LHCN-M2 (cell line): ENCODE results near the gene CFAP74. TPM values are rescaled to one million over a fixed set of nuclear protein-coding genes. Genes with fewer than 3 reads are reported as not detected.

Source experiments
- DNase-seq: peaks from one replicate; pipeline ENCODE4 v3.0.0-alpha.2; 2012; ENCODE audit warnings: low read depth
- total RNA-seq: library from RNA; depleted of rRNA; stranded (reverse); fragments of >200 nt; gene quantifications from 2 replicates; pipeline ENCODE4 v1.2.3, GENCODE V29; 2014

The CFAP74 gene
- total RNA-seq, 1 experiment from 2014 or later: not detected

GRCh38 chr1:1927751-1928150, 75.8 kb downstream of the CFAP74 start:
- DNase-seq: no peak

DNA sequence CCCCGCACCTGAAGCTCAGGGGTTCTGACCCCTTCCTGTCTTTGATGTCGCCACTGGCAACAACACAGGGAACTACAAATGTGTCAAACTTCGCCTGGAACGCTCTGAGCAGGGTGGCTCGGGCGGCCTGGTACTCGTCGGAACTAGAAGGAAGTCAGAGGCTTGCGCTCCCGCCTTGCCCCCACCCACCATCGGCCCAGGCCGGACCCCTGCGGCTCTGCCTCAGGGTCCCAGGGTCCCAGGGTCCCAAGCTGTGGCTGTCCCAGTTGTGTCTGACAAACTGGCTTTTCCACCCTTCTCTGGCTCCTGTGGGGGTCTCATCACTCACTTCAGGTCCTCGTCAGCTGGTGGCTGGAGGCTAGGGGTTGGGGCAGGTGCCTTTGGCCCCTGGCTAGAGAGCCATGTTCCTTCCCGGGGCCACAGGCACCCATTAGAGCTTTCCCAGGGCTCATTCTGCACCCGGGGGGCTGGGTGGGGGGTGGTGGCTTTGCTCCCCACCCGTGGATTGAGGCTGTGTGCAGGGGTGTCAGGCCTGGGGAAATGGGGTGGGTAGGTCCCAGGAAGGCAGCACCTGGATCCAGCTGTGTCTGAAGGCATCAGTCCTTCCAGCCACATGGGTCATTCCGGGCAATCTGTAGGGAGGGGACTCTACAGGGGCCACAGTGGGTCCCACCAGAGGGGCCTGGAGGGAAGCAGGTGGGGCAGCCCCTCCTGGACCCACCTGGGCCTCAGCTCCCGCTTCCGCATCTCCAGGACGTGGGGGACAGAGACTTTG, 76.5 kb downstream of the CFAP74 start:
- no peak for DNase-seq

DNA sequence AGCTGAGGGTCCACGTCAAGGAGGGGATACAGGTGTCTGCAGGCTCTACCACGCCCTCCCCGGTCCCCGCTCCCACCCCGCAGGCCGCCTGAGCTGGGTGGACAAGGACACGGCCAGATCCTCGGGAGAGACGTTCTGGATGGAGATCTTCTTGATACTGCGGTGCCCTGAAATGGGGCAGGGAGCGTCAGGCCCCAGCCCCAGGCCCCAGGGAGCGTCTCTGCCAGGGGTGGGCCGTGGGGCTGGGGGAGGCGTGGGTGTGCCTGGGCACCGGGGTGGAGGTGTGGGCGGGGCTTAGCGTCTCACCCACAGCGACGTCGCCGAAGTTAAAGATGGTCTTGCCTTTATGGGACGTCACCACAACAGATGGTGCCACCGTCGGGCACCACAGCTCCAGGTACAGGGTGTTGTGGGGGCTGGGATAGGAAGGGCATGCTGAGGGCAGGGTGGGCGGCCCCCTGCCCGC, 77.2 kb downstream of the CFAP74 start:
- DNase-seq: no peak

DNA sequence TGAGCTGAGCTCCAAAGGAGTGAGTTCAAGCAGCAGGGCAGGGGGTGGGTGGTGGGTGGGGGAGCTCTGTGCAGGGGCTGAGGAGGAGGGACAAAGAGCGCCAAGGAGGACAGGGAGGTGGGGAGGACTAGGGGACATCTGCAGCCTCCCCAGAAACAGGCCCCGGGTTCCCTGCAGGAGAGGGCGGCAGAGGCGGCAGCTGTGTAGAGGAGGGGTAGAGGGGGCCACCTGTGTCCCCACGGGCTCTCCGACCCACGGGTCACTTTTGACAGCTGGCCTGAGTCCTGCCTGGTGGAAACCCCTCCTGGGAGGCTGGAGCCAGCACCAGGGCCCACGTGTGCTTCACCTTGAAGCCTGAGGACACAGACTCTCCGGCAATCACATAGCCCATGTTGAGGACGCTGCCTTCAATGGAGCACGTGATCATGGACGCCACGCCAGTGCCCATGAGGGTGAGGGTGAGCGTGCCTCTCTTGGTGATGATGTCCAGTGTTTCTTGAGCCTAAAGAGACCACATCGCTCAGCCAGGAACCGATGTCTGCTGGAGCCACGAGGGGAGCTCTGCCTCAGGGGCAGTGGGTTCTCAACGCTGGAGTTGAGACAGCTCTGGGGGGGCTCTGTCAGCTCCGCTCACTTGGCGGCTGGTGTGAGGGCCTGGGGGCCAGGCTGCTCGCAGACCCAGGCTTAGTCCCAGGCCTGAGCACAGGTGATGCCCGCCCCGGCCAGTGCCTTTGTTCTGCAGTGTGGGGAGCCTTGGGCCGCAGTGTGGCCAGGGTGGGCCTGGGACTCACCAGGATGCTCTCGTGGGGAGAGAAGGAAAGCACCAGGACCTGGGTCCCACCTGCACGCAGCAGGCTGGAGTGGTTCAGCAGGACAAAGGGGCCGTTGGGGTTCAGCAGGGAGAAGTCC, 77.9 kb downstream of the CFAP74 start:
- DNase-seq: no peak

DNA sequence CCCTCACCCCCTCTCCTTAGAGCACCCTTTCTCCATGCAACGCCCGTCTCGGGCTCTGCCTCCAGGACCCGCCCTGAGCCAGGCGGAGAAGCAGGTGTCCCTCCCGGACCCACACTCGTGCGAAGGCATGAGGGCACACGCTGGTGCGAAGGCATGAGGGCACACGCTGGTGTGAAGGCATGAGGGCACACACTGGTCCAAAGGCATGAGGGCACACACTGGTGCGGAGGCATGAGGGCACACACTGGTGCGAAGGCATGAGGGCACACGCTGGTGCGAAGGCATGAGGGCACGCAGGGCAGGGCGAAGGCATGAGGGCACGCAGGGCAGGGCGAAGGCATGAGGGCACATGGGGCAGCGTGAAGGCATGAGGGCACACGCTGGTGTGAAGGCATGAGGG, 78.7 kb downstream of the CFAP74 start:
- DNase-seq: no peak

DNA sequence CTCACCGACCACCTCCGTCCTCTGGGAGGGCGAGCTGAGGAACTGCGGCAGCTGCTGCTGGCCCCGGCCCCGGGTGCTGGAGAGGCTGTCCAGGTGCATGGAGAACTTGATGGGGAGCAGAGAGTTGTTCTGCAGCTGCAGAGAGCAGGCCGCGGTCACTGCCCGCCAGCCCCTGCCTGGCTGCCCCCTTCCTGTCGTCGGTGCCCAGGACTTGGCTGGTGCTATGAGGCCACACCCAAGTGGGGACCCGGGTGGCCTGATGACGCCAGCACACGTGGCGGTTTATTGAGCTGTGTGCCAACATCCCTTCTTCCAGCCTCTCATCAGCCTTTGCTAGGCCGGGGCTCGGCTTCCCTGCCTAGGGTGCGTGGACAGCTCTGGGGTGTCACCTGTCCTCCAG, 79.2 kb downstream of the CFAP74 start:
- no peak for DNase-seq

DNA sequence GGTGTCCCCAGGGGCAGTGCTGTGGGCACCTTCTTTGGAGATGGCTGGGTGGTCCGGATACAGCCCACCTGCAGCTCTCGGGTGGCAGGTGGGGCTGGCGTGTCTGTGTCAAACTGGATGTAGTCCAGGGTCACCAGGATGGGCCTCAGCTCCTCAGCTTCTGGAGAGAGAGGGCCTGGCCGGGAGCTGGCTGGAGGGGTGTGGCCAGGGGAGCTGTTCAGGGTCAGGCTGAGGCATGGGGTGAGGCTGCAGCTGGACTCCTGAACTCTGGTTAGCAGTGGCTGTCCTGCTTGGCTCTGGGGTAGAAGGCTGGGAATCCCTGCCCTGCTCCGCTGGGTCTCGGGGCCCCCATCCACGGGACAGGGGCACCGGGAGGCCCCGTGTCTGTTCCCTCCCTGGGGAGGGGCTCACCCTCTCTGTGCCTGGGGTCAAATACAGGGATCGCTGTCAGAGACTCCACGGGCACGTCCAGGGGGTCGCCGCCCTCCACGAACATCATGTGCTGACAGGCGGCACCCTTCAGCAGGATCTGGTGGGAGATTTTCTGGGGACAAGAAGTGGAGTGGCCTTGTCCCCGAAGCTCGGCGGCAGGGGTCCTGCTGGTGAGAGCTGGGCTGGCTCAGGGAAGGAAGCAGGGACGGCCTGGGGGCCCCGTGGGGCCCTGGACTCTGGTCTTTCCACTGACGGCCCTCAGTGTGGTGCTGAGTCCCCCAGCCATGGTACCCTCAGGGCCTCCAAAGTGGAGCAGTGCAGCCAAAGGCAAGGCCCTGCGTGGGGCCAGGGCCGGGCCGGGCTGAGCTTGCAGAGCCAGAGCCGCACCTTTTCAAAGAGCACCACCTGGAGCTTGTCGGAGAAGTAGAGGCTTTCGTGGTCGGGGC, 80.4 kb downstream of the CFAP74 start:
- no peak for DNase-seq

- DNase-seq: no peak
These were observed 81.0 kb downstream of the CFAP74 start for GRCh38 chr1:1922702-1922955.

- DNase-seq: no peak
These were observed 81.5 kb downstream of the CFAP74 start for GRCh38 chr1:1921901-1922701.

DNA sequence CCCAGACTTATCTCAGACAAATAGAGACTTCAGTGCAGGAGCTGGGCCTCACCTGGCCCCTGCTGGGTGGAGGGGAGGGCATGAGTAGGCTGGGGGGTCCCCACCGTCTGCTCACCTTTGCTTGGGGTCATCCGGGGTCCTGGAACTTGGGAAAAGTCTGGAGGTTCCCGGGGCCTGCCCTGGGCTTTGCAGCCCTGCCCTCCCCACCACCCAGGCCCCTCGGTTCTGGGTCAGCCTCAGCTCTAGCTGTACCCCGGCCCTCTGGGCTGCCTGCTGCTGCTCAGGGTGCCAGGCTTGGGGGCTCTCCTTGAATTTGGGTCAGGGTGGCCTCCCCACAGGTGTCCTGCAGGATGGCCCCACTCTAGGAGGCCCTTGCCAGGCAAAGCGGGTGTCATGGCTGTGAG, 82.1 kb downstream of the CFAP74 start:
- no peak for DNase-seq

- DNase-seq: no peak
These were observed 82.8 kb downstream of the CFAP74 start for GRCh38 chr1:1920608-1921458.

DNA sequence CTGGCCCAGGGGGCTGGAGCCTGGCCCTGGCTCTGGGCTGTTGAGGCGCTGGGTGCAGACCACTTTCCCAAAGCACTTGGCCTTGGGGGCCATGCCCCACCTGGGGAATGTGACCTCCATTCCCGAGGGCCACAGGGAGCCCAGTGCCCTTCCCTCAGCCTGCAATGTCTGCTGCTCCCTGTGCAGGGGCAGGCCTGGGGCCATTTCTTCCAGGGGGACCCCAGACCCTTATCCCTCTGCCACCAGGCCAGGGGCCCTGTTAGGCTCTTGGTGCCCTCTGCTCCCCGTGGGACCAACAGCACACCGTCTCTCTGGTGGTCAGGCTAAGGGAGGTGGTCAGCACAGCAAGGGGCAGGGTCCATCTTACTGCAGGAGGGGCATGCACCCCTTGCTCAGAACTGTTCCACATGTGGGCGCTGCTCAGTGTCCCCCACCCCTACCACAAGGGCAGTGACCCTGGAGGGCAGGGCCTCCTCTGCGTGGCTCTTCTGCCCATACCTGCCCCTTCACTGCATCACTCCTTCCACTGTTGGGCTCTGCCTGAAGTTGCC, 83.5 kb downstream of the CFAP74 start:
- DNase-seq: no peak

DNA sequence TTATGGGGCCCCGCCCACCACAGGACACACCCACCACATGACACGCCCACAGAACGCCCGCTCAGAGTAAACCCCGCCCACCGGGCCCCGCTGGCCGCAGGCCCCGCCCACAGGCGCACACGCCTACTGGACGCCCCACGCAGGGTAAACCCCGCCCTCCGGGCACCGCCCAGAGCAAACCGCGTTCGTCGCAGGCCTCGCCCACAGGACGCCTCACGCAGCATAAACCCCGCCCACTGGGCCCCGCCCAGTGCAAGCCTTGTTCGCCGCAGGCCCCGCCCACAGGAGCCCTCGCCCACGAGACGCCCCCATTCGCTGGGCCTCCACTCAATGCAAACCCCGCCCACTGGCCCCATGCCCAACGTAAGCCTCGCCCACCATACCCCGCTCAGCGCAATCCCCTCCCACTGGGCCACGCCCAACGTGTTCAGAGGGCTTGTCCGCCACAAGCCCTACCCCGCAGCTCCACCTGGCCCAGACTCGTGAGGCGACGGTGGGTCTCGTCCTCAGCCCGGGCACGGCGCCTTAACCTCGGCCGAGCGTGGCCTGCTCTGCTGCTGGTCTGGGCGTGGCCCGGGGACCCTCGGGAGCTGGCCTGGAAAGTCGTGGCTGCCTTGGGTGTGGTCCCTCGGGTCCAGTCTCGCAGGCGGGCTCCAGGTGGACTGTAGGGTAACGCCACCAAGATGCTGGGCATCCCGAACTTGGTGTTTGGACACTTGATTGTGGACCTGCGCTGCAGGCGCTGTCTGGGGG, 84.1 kb downstream of the CFAP74 start:
- peak; percentile 71 for DNase-seq

DNA sequence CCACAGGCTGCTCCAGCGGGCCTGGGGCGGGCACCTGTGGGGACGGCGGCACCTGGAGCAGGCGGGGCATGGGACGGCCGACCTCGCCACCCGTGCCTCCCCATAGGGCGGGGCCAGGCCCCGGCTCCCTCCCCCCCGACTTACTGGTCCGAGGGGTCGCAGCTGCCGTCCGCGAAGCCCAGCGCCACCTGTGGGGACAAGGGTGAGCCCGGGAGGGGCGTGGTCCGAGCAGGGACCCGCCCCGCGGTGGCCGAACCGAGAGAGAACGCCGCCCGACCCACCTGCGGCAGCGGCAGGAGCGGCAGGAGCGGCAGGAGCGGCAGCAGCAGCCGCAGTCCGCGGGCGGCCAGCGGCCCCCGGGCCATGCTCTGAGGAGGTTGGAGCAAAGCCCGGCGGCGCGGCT, 84.7 kb downstream of the CFAP74 start, which contains the start of gene TMEM52:
Gene TMEM52, minus strand, starts transcription at position 379 of the 403 bp plus-strand sequence. Its CDS starts 14 bp downstream, at position 365.
- no peak for DNase-seq

DNA sequence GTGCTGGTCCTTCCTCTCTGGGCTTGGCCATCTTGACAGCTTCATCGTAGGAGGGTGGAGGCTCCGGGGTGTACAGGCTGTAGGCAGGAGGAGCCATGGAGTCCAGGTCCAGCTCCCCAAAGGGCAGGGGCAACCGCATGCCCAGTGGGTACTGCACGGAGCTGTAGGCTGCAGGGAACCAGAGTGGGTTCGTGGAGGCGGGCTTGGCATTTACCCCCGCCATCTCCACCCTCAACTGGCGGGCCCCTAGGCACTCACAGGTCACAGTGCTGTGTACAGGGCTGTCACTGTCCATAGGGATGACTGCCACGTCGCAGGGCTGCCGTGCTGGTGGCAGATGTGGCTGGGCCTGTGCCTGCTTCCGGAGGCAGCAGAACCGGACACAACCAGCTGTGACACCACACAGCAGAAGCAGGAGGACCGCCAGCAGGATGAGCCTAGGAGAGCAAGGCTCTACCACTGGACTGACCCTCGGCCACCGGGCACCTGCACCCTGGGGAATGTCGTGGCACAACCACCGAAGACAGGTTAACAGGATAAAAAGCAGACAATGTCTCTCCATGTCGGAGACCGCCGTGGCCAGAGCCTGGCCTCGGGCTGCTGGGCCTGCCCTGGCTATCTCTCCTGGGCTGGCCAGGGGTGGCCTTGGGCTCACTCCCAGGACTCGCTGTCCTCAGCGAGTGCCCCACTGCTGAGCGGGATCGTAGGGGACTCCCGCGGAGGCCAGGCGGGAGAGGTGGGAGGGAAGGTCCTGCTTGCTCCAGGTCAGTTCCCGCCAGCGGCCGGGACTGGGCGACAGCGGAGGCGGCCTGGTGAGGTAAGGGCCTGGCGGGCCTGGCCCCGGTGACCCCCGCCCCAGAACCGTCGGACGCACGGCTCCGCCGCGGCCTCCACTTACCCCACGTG, 85.3 kb downstream of the CFAP74 start:
- no peak for DNase-seq

DNA sequence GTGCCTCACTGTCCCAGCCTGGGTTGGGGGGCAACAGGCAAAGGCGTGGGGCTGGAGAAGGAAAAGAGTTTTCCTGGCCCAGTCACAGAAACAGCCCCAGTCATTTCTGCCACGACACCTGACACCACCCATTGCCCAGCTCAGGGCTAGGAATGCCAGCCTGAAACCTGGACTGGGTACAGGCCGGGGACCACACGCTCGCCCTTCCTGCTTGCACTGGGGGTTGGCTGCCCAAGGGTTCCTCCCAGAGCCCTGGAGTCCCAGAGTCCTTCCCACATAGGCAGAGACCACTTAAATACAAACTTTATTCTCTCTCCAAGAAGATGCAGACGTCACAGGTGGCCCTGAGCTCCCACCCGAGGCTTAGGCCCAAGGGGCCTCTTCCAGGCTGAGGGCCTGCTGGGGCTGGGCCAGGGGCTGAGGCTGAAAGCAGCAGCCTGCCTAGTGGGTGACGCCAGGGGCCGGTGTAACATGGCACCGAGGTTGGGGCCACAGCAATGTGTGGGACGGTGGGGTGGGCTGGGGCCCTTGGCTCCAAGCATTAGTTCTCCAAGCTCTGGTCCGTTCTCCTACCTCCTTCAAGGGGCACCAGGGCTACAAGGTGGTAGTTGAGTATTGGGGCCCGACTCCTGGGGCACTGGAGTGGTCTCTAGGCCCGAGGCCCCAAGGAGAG, 86.1 kb downstream of the CFAP74 start:
- DNase-seq: no peak

- DNase-seq: no peak
These were observed 86.7 kb downstream of the CFAP74 start for GRCh38 chr1:1916851-1917251.
